HG03457 (cell line): Measurements from ENCODE around the gene OGFOD3.

Source experiments
- ATAC-seq: cut with Tn5 transposase; IDR thresholded peaks from one replicate; pipeline ENCODE4 v1.9.1; 2021; ENCODE audit warnings: moderate number of reproducible peaks; ENCODE audit not compliant: unreplicated experiment

Gene OGFOD3

GRCh38 chr17:82410014-82410716 lies 8.2 kb downstream of the OGFOD3 start:
- no peak for ATAC-seq

- no peak for ATAC-seq
Measured at GRCh38 chr17:82408938-82409318, 9.5 kb downstream of the OGFOD3 start.

GRCh38 chr17:82408288-82408937 lies 10.0 kb downstream of the OGFOD3 start:
- ATAC-seq = no peak

GRCh38 chr17:82407255-82407654 lies 11.1 kb downstream of the OGFOD3 start:
- ATAC-seq = no peak

GRCh38 chr17:82406131-82406671 lies 12.2 kb downstream of the OGFOD3 start:
- no peak for ATAC-seq

GRCh38 chr17:82405051-82405450 lies 13.3 kb downstream of the OGFOD3 start:
- no peak for ATAC-seq

GRCh38 chr17:82403662-82404660 lies 14.4 kb downstream of the OGFOD3 start:
- no peak for ATAC-seq

- ATAC-seq = peak; percentile 49
Measured at GRCh38 chr17:82402865-82403264, 15.5 kb downstream of the OGFOD3 start.

GRCh38 chr17:82400830-82401229 lies 17.6 kb downstream of the OGFOD3 start:
- no peak for ATAC-seq

GRCh38 chr17:82400206-82400605 lies 18.2 kb downstream of the OGFOD3 start:
- ATAC-seq = no peak

- no peak for ATAC-seq
Measured at GRCh38 chr17:82399601-82400101, 18.7 kb downstream of the OGFOD3 start.

- no peak for ATAC-seq
Measured at GRCh38 chr17:82399041-82399441, 19.3 kb downstream of the OGFOD3 start.

GRCh38 chr17:82397449-82398335 lies 20.7 kb downstream of the OGFOD3 start:
- no peak for ATAC-seq

GRCh38 chr17:82396601-82397435 lies 21.6 kb downstream of the OGFOD3 start:
- no peak for ATAC-seq

GRCh38 chr17:82394278-82394677 lies 24.1 kb downstream of the OGFOD3 start:
- no peak for ATAC-seq

- no peak for ATAC-seq
Measured at GRCh38 chr17:82392941-82393340, 25.4 kb downstream of the OGFOD3 start.

- no peak for ATAC-seq
Measured at GRCh38 chr17:82392209-82392920, 26.0 kb downstream of the OGFOD3 start.

- ATAC-seq = no peak
Measured at GRCh38 chr17:82391496-82392066, 26.8 kb downstream of the OGFOD3 start.
